ENCODE measurements around the gene ANGPTL8. TPM values are rescaled to one million over a fixed set of nuclear protein-coding genes. Genes with fewer than 3 reads are reported as not detected.

The ANGPTL8 gene
- total and polyA plus RNA-seq, 2 of the 13 experiments (the other 11 are each of a cell fraction or from before 2014, with no cell fraction given) = 27.3 to 243 TPM

GRCh38 chr19:11197291-11198174 is 41.9 kb upstream of the ANGPTL8 start, which contains the start of gene KANK2 (continued):
- TF ChIP-seq ZNF280D (CRISPR knock-in tag; IDR thresholded peaks at IDR 0.05) (no peak), CBX5 (CRISPR knock-in tag; IDR thresholded peaks at IDR 0.05; ENCODE audit: borderline replicate concordance) (no peak), FOXJ3 (CRISPR knock-in tag; IDR thresholded peaks at IDR 0.05; ENCODE audit: borderline replicate concordance) (no peak), NCOA1 (CRISPR knock-in tag; IDR thresholded peaks at IDR 0.05) (no peak), RARG (CRISPR knock-in tag; IDR thresholded peaks at IDR 0.05; ENCODE audit: low read depth) (no peak), ZNF646 (CRISPR knock-in tag; IDR thresholded peaks at IDR 0.05) (no peak), ZNF7 (CRISPR knock-in tag; IDR thresholded peaks at IDR 0.05) (no peak), KDM1A (CRISPR knock-in tag; IDR thresholded peaks at IDR 0.05) (peak; percentile 83), ZNF34 (CRISPR knock-in tag; IDR thresholded peaks at IDR 0.05; ENCODE audit: borderline replicate concordance) (no peak), ZNF333 (CRISPR knock-in tag; IDR thresholded peaks at IDR 0.05; ENCODE audit: borderline replicate concordance) (no peak), IRX3 (CRISPR knock-in tag; IDR thresholded peaks at IDR 0.05; ENCODE audit: borderline replicate concordance, low read depth) (0 out of 2 replicates have a peak, but pooled peaks have one; percentile 30), REST (IDR thresholded peaks at IDR 0.05; ENCODE audit: borderline replicate concordance in 1 of 2, low read depth in 1 of 2, low read length in 2 of 2) (no peak), GFI1 (CRISPR knock-in tag; IDR thresholded peaks at IDR 0.05; ENCODE audit: borderline replicate concordance) (no peak)

All from HepG2 (cell line).